HTERT RPE-1 (cell line): ENCODE measurements around the gene NOL7.

Source experiments
- in situ Hi-C: fragments of 300-500 bp; cut with MboI; formaldehyde crosslinking; loops from 4 replicates; pipeline ENCODE4 v1.14.3; 2020; ENCODE audit warnings: low sequenced_read_pairs

The NOL7 gene

GRCh38 chr6:13614926-13615791 lies at the start of gene NOL7:
TSS of gene NOL7 (plus strand) at chr6:13615335. CDS start at chr6:13615359, 24 bp downstream.
- in situ Hi-C loops, result no loop called here

- in situ Hi-C loops, result no loop called here
Observed at GRCh38 chr6:13565921-13566320, 49.2 kb upstream of the NOL7 start.

DNA sequence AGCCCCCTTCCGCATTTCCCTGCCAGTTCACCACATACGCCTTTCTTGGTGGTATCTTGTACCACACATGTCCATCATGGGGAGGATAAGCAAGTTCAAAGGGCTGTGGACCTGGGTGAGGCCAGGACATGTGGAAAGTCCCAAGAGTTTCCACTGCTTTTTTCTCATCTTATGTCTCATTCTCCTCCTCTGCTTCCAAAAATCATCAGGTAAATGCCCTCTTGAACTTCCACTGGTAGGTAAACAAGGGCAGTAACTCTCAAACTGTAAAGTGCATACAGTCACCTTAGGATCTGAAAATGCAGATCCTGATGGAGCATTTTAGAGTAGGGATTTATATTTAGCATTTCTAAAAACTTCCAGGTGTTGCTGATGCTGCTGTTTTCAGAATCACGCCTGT lies 48.6 kb upstream of the NOL7 start:
- in situ Hi-C loops, result no loop called here

DNA sequence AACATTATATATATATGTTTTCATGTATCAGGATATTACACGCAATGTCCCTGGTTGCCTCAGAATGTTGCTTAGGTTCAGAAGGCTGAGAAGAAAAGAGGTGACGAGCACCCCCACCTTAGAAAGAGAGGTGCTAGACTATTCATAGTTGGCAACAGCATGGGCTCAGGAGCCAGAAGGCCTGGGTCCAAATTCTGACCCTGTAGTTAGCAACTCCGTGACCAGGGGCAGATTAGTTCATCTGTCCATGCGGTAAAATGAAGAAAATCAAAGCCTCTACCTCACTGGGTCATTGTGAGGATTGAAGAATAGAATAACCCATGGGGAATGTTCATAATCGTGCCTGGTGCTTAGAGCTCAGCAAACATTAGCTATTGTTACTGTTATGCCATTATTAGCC lies 46.2 kb upstream of the NOL7 start:
- in situ Hi-C loops, result no loop called here

DNA sequence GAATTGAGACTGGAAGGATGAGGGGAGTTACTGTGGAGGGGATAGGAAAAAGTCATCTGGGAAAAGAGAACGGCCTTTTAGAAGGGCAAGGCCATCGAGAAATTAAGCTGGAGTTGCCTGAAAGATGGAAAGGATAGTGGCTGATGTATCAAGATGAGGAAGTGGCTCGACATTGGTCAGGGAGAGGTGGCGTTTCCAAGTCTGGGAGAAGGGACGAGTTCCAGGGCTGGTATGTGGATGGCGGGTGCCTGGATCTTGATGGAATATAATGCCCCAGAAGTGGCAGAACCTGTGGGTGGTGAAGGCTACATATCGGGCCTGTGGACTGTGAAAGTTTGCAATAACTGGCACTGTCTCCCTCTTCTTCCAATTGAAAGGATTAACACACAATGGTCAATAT lies 42.9 kb upstream of the NOL7 start:
- in situ Hi-C loops, result no loop called here

DNA sequence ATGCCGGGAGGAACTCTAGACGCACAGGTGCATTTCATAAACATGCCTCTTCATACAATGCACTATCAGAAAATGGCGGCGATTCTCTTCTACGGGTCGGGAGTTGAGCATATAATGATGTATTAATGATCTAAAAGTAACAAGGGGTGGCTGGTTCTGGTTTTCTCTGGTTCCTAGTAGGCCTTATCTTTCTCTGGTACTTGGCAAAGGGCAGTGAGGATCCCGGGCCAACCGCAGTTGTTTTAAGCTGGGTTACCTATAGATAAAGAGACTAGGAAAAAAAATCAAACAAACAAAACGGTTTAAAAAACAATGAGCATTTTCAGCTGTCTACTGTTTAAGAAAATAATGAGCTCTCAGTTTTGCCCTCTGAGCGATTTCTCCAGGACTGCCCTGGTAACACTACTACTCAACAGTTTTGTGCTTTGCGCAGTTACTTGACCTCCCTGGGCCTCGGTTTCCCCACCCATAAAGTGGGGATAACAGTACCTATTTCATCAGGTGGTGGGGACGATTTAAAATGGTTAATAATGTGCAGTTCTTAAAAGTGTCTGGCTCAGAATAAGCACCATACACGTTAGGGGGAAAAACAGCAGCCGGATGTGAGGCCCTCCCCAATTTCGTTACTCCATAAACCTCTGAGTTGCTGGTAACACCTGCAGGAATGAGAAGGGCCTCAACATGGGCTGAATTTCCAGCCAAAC lies 42.0 kb upstream of the NOL7 start:
- in situ Hi-C loops, result no loop called here

DNA sequence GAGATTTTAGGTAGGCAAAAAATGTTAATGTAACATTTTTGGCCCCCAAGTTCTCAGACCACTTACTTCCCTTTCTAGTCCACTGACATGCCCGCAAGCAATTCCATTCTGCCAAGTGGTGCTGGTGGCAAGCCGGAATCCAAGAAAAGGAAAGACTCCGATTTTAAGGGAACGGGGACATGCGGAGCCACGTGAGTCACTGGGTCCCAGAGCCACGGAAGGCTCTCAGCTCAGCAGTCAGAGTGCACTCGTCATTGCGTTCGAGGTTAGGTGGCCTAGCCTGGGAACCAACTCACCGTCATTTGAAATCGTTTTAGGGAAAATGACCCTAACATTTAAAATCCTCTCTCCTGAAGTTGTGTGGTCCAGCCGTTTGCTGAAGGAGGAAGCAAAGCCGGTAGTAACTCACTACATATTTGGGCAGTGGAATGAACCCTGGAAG lies 41.4 kb upstream of the NOL7 start:
- in situ Hi-C loops, result no loop called here

DNA sequence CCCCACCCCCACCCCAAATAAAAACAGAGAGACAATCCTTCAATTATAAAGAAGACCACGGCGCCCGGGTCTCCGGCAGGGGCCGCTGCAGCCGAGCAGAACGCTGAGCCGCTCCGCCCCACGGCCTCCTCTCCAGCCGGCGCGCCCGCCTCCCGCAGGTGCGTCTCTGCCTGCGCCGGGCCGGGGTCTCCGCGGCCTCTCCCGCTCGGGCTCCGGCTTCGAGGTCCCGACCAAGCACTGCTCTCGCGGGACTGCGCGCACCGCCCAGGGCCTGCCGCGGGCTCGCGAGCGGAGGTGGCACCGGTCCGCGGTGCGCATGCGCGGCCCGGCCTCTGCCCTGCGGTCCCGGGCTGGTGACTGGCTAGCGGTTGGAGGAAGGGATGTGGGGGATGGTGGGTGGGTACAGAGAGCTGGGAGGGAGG lies 41.0 kb upstream of the NOL7 start:
- in situ Hi-C loops, result no loop called here

GRCh38 chr6:13574571-13575376 lies 40.4 kb upstream of the NOL7 start, which contains the start of gene SIRT5:
TSS of gene SIRT5 (plus strand) at chr6:13574601. CDS start at chr6:13584111, 9,510 bp downstream.
- in situ Hi-C loops, result no loop called here

GRCh38 chr6:13575377-13575775 lies 39.8 kb upstream of the NOL7 start:
- in situ Hi-C loops, result no loop called here

- in situ Hi-C loops, result no loop called here
Observed at GRCh38 chr6:13576017-13576416, 39.1 kb upstream of the NOL7 start.

DNA sequence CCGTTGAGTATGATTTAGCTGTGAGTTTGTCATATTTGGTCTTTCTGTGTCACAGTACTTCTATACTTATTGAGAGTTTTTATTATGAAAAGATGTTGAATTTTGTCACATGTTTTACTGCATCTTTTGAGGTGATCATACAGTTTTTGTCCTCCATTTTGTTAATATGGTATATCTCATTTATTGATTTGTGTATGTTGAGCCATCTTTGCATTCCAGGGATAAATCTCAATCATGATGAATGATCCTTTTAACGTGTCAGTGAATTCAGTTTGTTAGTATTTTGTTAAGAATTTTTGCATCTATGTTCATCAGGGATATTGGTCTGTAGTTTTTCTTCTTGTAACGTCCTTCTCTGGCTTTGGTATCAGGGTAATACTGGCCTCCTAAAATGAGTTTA lies 37.2 kb upstream of the NOL7 start:
- in situ Hi-C loops, result no loop called here

DNA sequence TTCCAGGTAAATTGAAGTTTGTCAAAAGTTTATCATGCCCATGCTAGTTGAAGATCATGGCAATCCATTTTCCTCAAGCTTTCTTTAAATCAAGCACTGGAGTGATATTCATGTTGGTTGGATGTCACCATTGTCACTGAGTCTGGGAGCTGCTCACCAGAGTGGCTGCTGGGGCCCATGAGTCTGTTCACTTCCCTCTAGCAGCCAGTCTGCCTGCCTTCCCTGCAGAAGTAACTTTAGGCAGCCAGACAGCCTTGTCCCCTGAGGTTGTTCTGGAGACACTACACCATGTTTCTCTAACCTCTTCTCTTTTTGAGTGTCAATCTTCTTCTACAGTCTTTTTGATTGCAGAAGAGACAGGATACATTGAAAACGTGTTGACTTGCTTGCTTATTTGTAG lies 35.2 kb upstream of the NOL7 start:
- in situ Hi-C loops, result no loop called here

DNA sequence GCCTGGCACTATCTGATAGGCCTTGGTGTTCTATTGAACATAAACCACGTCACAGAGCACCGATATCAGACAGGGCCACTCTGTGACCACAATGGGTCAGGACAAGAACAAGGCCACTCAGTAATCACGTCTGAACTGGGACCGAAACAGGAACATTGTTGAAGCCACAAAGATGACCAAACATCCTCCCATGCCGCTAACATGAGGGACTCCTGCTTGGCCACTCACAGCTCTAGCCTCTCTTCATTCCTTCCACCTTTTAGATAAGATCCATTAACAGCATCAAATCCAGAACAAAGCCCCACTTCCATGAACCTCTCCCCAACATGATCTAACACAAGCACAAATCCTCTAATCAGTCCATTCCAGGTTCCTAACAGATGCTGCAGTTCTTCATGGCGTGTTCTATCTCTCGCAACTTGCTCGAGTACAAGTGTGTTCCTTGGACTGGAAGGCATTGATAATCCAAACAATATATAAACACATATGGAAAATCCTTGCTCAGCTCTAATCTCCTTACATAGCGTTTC lies 33.4 kb upstream of the NOL7 start:
- in situ Hi-C loops, result no loop called here

- in situ Hi-C loops, result no loop called here
Observed at GRCh38 chr6:13586603-13587542, 28.3 kb upstream of the NOL7 start.

DNA sequence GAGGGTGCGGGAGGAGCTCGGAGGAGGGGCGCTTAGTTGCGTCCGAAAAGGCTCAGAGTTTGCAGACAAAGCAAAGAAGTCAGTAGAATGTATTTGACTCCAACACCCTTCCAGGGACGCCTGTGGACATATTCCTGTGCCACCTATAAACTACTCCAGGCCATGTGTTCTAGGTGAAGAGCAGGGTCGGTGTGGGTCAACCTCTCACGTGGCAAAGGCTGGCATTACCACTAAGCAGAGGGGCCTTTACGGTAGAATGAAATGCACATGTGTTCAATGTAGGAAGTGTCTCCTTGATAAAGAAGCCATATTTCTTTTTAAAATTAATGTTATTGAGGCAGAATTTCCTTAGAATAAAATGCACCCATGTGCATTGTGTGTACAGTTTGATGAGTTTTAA lies 25.3 kb upstream of the NOL7 start:
- in situ Hi-C loops, result no loop called here

- in situ Hi-C loops, result no loop called here
Observed at GRCh38 chr6:13590574-13591153, 24.5 kb upstream of the NOL7 start.

GRCh38 chr6:13591205-13591921 lies 23.8 kb upstream of the NOL7 start:
- in situ Hi-C loops, result no loop called here

- in situ Hi-C loops, result no loop called here
Observed at GRCh38 chr6:13593103-13593502, 22.0 kb upstream of the NOL7 start.
